ENCODE data around the gene IFIT2.

DNA sequence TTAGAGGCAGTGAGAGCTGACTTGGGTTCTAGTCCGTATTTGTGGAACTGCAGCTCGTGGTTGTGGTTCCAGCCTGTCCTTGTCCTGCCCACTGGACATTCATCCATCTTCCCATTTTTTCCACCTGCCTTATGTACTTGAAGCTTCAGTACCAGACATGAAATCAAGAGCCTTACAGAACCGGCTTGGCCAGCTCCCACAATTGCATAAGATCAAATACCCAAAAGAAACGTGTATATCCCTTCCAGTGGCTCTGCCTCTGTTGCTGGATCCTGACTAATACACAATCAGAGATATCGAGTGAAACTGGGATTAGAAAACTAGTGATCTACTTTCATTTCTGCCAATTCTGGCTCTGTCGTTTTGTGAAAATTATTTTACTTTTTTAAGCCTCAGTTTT is 26.5 kb upstream of the IFIT2 start:
- TF ChIP-seq TAF1 (IDR thresholded peaks at IDR 0.05; ENCODE audit: borderline replicate concordance, low read depth, low read length) (no peak), POLR2A (IDR thresholded peaks at IDR 0.05; ENCODE audit: low read depth, low read length) (no peak)
